Prostate gland (tissue), 2 donors: Measurements from ENCODE around the gene DNASE1L2.

Experiments
- CTCF ChIP-seq, 4 experiments: fragments of 200-600 bp in 2 of 4; fragments of 450-650 bp in 2 of 4; sonication (generic) in 2 of 4; IDR thresholded peaks; 1 replicate in 3 of 4; 2 replicates in 1 of 4; pipeline ENCODE4 v1.5.1; 2016 to 2019; ENCODE audit warnings: antibody characterized with exemption in 4 of 4, mild to moderate bottlenecking in 2 of 4, moderate library complexity in 2 of 4
- POLR2A ChIP-seq: fragments of 450-650 bp; IDR thresholded peaks from one replicate; pipeline ENCODE4 v1.6.1; 2016; ENCODE audit warnings: antibody characterized with exemption, mild to moderate bottlenecking

DNA sequence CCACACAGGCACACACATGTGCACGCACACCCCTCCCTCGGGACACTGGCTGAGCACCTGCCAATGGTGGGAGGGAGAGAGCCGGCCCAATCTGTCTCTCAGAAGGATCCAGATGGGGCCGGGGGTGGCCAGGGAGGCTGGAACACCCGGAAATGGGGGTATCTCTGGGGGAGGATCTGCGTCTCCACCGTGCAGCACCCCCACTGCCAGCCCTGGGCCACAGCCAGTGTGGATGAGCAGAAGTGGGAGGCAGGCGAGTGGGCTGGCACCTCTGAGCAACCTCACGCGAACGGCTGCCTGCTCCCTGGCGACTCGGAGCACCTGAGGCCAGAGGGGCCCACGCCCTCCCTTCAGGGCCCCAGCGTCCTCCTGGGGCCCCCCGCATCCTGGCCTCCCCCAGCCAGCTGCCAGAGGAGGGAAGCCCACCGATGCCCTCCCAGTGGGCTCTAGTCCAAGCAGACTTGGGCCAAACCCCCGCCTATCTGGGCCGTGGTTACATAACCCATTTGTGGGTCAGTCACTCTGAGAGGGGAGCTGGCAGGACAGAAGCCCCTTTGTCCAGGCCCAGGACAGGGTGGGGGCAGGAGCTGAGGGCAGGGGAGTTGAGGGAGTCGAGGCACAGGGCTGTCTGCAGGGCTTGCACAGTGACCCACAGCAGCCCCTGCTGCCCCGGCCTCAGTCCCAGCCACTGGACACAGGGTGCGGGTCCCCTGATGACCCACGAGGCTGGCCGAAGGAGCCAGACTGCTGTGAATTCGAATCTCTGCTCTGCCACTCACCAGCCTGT, 45.4 kb upstream of the DNASE1L2 start:
- TF ChIP-seq POLR2A: no peak
- no peak for TF ChIP-seq CTCF (IDR thresholded peaks at IDR 0.05)
